WI38 (cell line): Measurements from ENCODE around the gene ACBD5.

Source experiments
- H3K4me3 ChIP-seq: 2 replicates; pipeline ENCODE4 v1.5.1; 2011; ENCODE audit warnings: low read depth, mild to moderate bottlenecking, control low read depth, low read length
- TF ChIP-seq, protein P1 (sequence below): IDR thresholded peaks from 2 replicates; pipeline ENCODE4 v1.5.1; 2012; ENCODE audit warnings: low read depth, mild to moderate bottlenecking, control low read depth, low read length

ACBD5 gene

DNA sequence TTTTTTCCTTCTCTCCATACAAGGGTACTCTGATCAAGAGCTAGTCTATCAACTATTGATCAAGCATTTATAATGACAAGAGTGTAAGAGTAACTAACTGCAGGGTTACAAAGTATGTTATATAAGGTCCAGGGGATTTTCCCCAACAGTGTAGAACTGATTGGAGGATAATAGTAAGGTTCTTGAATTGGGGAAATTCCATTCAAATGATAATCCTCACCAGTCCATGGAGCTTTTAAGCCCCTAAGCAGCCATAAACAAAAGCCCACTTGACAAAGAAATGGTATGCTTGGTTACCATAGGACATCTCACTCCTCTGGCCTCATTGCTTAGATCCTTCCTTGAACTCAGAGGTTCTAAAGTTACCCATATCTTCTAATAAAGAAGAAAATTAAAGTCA, 94.7 kb downstream of the ACBD5 start:
- TF ChIP-seq, protein P1, sequence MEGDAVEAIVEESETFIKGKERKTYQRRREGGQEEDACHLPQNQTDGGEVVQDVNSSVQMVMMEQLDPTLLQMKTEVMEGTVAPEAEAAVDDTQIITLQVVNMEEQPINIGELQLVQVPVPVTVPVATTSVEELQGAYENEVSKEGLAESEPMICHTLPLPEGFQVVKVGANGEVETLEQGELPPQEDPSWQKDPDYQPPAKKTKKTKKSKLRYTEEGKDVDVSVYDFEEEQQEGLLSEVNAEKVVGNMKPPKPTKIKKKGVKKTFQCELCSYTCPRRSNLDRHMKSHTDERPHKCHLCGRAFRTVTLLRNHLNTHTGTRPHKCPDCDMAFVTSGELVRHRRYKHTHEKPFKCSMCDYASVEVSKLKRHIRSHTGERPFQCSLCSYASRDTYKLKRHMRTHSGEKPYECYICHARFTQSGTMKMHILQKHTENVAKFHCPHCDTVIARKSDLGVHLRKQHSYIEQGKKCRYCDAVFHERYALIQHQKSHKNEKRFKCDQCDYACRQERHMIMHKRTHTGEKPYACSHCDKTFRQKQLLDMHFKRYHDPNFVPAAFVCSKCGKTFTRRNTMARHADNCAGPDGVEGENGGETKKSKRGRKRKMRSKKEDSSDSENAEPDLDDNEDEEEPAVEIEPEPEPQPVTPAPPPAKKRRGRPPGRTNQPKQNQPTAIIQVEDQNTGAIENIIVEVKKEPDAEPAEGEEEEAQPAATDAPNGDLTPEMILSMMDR: no peak
- no peak overlapping the region for H3K4me3 ChIP-seq
